Smooth muscle cell (in vitro differentiated cells): ENCODE measurements around the gene ADTRP. TPM values are rescaled to one million over a fixed set of nuclear protein-coding genes. Genes with fewer than 3 reads are reported as not detected.

Experiments
- DNase-seq: peaks from one replicate; lab custom pipeline; 2025; ENCODE audit not compliant: unreplicated experiment; lab: John Stamatoyannopoulos, UW
- H2AFZ ChIP-seq: fragments of 200-600 bp; sonication (generic); 2 replicates; pipeline ENCODE4 v1.6.0; 2016; ENCODE audit warnings: antibody characterized with exemption, low read depth, mild to moderate bottlenecking
- H3F3A ChIP-seq: fragments of 200-600 bp; sonication (generic); 2 replicates; pipeline ENCODE4 v1.6.0; 2017; ENCODE audit warnings: antibody characterized with exemption, low read depth
- H3K27ac ChIP-seq: fragments of 200-600 bp; sonication (generic); 2 replicates; pipeline ENCODE4 v1.5.1; 2016; ENCODE audit warnings: low read depth, mild to moderate bottlenecking
- H3K27me3 ChIP-seq: fragments of 200-600 bp; sonication (generic); 2 replicates; pipeline ENCODE4 v1.6.1; 2016; ENCODE audit warnings: low read depth, mild to moderate bottlenecking
- H3K36me3 ChIP-seq: fragments of 200-600 bp; sonication (generic); 2 replicates; pipeline ENCODE4 v1.5.1; 2016; ENCODE audit warnings: low read depth
- H3K4me1 ChIP-seq: fragments of 200-600 bp; sonication (generic); 2 replicates; pipeline ENCODE4 v1.5.1; 2016; ENCODE audit warnings: low read depth
- H3K4me2 ChIP-seq: fragments of 200-600 bp; sonication (generic); 2 replicates; pipeline ENCODE4 v1.6.0; 2016; ENCODE audit warnings: mild to moderate bottlenecking
- H3K4me3 ChIP-seq: fragments of 200-600 bp; sonication (generic); 2 replicates; pipeline ENCODE4 v1.5.1; 2016; ENCODE audit warnings: mild to moderate bottlenecking
- H3K79me2 ChIP-seq: fragments of 200-600 bp; sonication (generic); 2 replicates; pipeline ENCODE4 v1.6.0; 2016; ENCODE audit warnings: low read depth, mild to moderate bottlenecking
- H3K9ac ChIP-seq: fragments of 200-600 bp; sonication (generic); 2 replicates; pipeline ENCODE4 v1.6.0; 2016; ENCODE audit warnings: low read depth
- H3K9me3 ChIP-seq: fragments of 200-600 bp; sonication (generic); replicated peaks from 2 replicates; pipeline ENCODE4 v1.5.1; 2016; ENCODE audit warnings: low read depth
- H4K20me1 ChIP-seq: fragments of 200-600 bp; sonication (generic); 2 replicates; pipeline ENCODE4 v1.6.0; 2016; ENCODE audit warnings: low read depth
- CTCF ChIP-seq: fragments of 200-600 bp; sonication (generic); IDR thresholded peaks from 2 replicates; pipeline ENCODE4 v1.5.1; 2017; ENCODE audit warnings: borderline replicate concordance, mild to moderate bottlenecking, antibody characterized with exemption; ENCODE audit not compliant: insufficient read depth, poor library complexity, severe bottlenecking
- WGBS: methylation state at CpG from one replicate; pipeline ENCODE4 v1.1.7; 2016; ENCODE audit warnings: low lambda C conversion rate; 5-methylcytosine and 5-hydroxymethylcytosine counted together
- polyA plus RNA-seq: library from polyadenylated mRNA; unstranded; fragments of >200 nt; fragmentation: Nextera tagmentation; extraction: Ambion mirVana; gene quantifications from 2 replicates; pipeline ENCODE4 v1.2.1, GENCODE V29; 2016
- total RNA-seq: library from RNA; depleted of rRNA; stranded (reverse); fragments of >200 nt; gene quantifications from 2 replicates; pipeline ENCODE4 v1.2.3, GENCODE V29; 2014

The ADTRP gene
- total and polyA plus RNA-seq, 2 experiments from 2014 or later = 0.67 to 1.1 TPM

- Histone ChIP-seq H3K9me3 (no peaks in the 10 kb centered on the region), H3K36me3 (no peaks in the 10 kb centered on the region), H3K27ac (no peak overlapping the region), H4K20me1 (no peaks in the 10 kb centered on the region), H3F3A (peaks cover 10% of the 10 kb centered on the region), H3K4me1 (peaks cover 5% of the 10 kb centered on the region), H2AFZ (no peak overlapping the region), H3K27me3 (no peaks in the 10 kb centered on the region), H3K4me3 (no peak overlapping the region), H3K79me2 (no peaks in the 10 kb centered on the region), H3K9ac (no peak overlapping the region), H3K4me2 (no peak overlapping the region)
- DNase-seq = no peak
- 94% methylated on average over 5 of the region's 5 CpGs for WGBS
- no peak for TF ChIP-seq CTCF
These were observed 18.2 kb upstream of the ADTRP start for GRCh38 chr6:11796829-11797228.

- no peaks in the 10 kb centered on the region for H3K79me2 ChIP-seq
- H3K4me1 ChIP-seq = peaks cover 5% of the 10 kb centered on the region
- H2AFZ ChIP-seq = peak overlapping the region; percentile 53
- H3K27ac ChIP-seq = peak overlapping the region; percentile 52
- H3K4me3 ChIP-seq = peak overlapping the region; percentile 27
- DNase-seq = no peak
- no peak for TF ChIP-seq CTCF
- no peaks in the 10 kb centered on the region for H4K20me1 ChIP-seq
- H3K27me3 ChIP-seq = no peaks in the 10 kb centered on the region
- 92% methylated on average over 4 of the region's 4 CpGs for WGBS
- no peaks in the 10 kb centered on the region for H3K36me3 ChIP-seq
- H3F3A ChIP-seq = peaks cover 10% of the 10 kb centered on the region
- H3K9ac ChIP-seq = no peak overlapping the region
- peak overlapping the region; percentile 73 for H3K4me2 ChIP-seq
- no peaks in the 10 kb centered on the region for H3K9me3 ChIP-seq
These were observed 16.8 kb upstream of the ADTRP start for GRCh38 chr6:11795403-11795802.

GRCh38 chr6:11793277-11793676, 14.7 kb upstream of the ADTRP start:
- H3K79me2 ChIP-seq = no peaks in the 10 kb centered on the region
- H2AFZ ChIP-seq = no peak overlapping the region
- no peak overlapping the region for H3K9ac ChIP-seq
- no peak overlapping the region for H3K4me3 ChIP-seq
- H3K9me3 ChIP-seq = no peaks in the 10 kb centered on the region
- no peaks in the 10 kb centered on the region for H4K20me1 ChIP-seq
- H3F3A ChIP-seq = peaks cover 10% of the 10 kb centered on the region
- no peak for DNase-seq
- 96% methylated on average over 1 of the region's 1 CpG for WGBS
- no peak overlapping the region for H3K4me2 ChIP-seq
- H3K27me3 ChIP-seq = no peaks in the 10 kb centered on the region
- H3K4me1 ChIP-seq = peaks cover 3% of the 10 kb centered on the region
- H3K27ac ChIP-seq = peak overlapping the region; percentile 25
- H3K36me3 ChIP-seq = no peaks in the 10 kb centered on the region
- TF ChIP-seq CTCF = no peak

GRCh38 chr6:11791354-11792107, 12.9 kb upstream of the ADTRP start:
- DNase-seq = no peak
- no peak overlapping the region for H3K4me2 ChIP-seq
- no peaks in the 10 kb centered on the region for H3K79me2 ChIP-seq
- H4K20me1 ChIP-seq = no peaks in the 10 kb centered on the region
- H3K36me3 ChIP-seq = no peaks in the 10 kb centered on the region
- 66% methylated on average over 8 of the region's 8 CpGs for WGBS
- no peak overlapping the region for H3K4me3 ChIP-seq
- H3K9ac ChIP-seq = no peak overlapping the region
- peak overlapping the region; percentile 32 for H3K27ac ChIP-seq
- TF ChIP-seq CTCF = no peak
- H3F3A ChIP-seq = peaks cover 10% of the 10 kb centered on the region
- no peak overlapping the region for H2AFZ ChIP-seq
- no peaks in the 10 kb centered on the region for H3K4me1 ChIP-seq
- H3K9me3 ChIP-seq = no peaks in the 10 kb centered on the region
- H3K27me3 ChIP-seq = no peaks in the 10 kb centered on the region
